Measurements from ENCODE around the gene SHLD1. TPM values are rescaled to one million over a fixed set of nuclear protein-coding genes. Genes with fewer than 3 reads are reported as not detected.

SHLD1 gene
- total and polyA plus RNA-seq, 2 experiments from 2014 or later, result 1.4 to 15.0 TPM

DNA sequence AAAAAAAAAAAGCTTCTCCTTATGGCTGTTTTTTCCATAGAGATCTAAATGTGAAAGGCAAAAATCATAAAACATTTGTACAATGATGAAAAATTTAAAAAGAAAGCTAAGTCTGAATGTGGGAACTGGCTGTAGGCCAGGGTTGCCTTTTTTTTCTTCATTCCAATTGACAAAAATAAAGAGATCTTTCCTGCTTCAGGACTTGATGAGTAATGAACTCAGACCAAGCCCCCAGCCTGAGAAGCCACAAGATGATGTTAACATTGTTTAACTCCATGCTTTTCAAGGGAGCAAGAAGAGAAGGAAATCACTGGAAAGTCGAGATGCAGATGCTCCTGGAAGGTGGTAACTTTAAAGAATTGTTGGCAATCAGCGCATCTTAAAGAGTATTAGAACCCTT is 158.8 kb downstream of the SHLD1 start:
- H3K27ac ChIP-seq (ENCODE audit: low read depth), result no peak overlapping the region
- no peak overlapping the region for H3K4me3 ChIP-seq
- peaks cover 8% of the 10 kb centered on the region; the same call in 1 of the 2 replicates for H3K27me3 ChIP-seq (ENCODE audit: insufficient read depth)
- ATAC-seq (no peak), DNase-seq (ENCODE audit: low spot score) (no peak)
- Mint-ChIP-seq H3K27me3 (ENCODE audit: insufficient read depth, low read depth, poor library complexity) (peaks cover 9% of the 10 kb centered on the region), H3K4me1 (peaks cover 14% of the 10 kb centered on the region), H3K9me3 (no peaks in the 10 kb centered on the region), H3K27ac (no peak overlapping the region), H3K36me3 (ENCODE audit: low read depth) (no peaks in the 10 kb centered on the region), H3K4me3 (no peak overlapping the region)
- H3K79me2 ChIP-seq (replicated peaks; ENCODE audit: insufficient read depth), result no peaks in the 10 kb centered on the region
- H3K4me1 ChIP-seq (ENCODE audit: insufficient read depth), result peaks cover 5% of the 10 kb centered on the region; the same call in 1 of the 2 replicates
- no peak overlapping the region for H3K4me2 ChIP-seq
- TF ChIP-seq ZNF331 (CRISPR knock-in tag; IDR thresholded peaks at IDR 0.05; ENCODE audit: low read depth) (no peak), JUNB (IDR thresholded peaks at IDR 0.05; ENCODE audit: unreplicated experiment) (no peak), STAT1 (IDR thresholded peaks at IDR 0.05; ENCODE audit: unreplicated experiment) (no peak), REST (IDR thresholded peaks at IDR 0.05; ENCODE audit: unreplicated experiment) (no peak), EZH2 (IDR thresholded peaks at IDR 0.05; ENCODE audit: low read depth, unreplicated experiment) (no peak), CREB1 (CRISPR knock-in tag; IDR thresholded peaks at IDR 0.05; ENCODE audit: low read depth) (no peak), CTCF (conservative IDR thresholded peaks at IDR 0.05; ENCODE audit: low read depth in 2 of 2) (no peak), NANOG (IDR thresholded peaks at IDR 0.05; ENCODE audit: borderline replicate concordance) (no peak), EZH2phosphoT487 (IDR thresholded peaks at IDR 0.05; ENCODE audit: unreplicated experiment) (no peak), POLR2AphosphoS5 (IDR thresholded peaks at IDR 0.05; ENCODE audit: low read depth) (no peak), ZNF114 (CRISPR knock-in tag; IDR thresholded peaks at IDR 0.05) (no peak)
- TF ChIP-seq, protein P1, sequence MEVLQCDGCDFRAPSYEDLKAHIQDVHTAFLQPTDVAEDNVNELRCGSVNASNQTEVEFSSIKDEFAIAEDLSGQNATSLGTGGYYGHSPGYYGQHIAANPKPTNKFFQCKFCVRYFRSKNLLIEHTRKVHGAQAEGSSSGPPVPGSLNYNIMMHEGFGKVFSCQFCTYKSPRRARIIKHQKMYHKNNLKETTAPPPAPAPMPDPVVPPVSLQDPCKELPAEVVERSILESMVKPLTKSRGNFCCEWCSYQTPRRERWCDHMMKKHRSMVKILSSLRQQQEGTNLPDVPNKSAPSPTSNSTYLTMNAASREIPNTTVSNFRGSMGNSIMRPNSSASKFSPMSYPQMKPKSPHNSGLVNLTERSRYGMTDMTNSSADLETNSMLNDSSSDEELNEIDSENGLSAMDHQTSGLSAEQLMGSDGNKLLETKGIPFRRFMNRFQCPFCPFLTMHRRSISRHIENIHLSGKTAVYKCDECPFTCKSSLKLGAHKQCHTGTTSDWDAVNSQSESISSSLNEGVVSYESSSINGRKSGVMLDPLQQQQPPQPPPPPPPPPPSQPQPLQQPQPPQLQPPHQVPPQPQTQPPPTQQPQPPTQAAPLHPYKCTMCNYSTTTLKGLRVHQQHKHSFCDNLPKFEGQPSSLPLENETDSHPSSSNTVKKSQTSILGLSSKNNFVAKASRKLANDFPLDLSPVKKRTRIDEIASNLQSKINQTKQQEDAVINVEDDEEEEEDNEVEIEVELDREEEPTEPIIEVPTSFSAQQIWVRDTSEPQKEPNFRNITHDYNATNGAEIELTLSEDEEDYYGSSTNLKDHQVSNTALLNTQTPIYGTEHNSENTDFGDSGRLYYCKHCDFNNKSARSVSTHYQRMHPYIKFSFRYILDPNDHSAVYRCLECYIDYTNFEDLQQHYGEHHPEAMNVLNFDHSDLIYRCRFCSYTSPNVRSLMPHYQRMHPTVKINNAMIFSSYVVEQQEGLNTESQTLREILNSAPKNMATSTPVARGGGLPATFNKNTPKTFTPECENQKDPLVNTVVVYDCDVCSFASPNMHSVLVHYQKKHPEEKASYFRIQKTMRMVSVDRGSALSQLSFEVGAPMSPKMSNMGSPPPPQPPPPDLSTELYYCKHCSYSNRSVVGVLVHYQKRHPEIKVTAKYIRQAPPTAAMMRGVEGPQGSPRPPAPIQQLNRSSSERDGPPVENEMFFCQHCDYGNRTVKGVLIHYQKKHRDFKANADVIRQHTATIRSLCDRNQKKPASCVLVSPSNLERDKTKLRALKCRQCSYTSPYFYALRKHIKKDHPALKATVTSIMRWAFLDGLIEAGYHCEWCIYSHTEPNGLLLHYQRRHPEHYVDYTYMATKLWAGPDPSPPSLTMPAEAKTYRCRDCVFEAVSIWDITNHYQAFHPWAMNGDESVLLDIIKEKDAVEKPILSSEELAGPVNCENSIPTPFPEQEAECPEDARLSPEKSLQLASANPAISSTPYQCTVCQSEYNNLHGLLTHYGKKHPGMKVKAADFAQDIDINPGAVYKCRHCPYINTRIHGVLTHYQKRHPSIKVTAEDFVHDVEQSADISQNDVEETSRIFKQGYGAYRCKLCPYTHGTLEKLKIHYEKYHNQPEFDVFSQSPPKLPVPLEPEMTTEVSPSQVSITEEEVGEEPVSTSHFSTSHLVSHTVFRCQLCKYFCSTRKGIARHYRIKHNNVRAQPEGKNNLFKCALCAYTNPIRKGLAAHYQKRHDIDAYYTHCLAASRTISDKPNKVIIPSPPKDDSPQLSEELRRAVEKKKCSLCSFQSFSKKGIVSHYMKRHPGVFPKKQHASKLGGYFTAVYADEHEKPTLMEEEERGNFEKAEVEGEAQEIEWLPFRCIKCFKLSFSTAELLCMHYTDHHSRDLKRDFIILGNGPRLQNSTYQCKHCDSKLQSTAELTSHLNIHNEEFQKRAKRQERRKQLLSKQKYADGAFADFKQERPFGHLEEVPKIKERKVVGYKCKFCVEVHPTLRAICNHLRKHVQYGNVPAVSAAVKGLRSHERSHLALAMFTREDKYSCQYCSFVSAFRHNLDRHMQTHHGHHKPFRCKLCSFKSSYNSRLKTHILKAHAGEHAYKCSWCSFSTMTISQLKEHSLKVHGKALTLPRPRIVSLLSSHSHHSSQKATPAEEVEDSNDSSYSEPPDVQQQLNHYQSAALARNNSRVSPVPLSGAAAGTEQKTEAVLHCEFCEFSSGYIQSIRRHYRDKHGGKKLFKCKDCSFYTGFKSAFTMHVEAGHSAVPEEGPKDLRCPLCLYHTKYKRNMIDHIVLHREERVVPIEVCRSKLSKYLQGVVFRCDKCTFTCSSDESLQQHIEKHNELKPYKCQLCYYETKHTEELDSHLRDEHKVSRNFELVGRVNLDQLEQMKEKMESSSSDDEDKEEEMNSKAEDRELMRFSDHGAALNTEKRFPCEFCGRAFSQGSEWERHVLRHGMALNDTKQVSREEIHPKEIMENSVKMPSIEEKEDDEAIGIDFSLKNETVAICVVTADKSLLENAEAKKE (CRISPR knock-in tag; IDR thresholded peaks at IDR 0.05), result no peak
- TF ChIP-seq, protein P2, sequence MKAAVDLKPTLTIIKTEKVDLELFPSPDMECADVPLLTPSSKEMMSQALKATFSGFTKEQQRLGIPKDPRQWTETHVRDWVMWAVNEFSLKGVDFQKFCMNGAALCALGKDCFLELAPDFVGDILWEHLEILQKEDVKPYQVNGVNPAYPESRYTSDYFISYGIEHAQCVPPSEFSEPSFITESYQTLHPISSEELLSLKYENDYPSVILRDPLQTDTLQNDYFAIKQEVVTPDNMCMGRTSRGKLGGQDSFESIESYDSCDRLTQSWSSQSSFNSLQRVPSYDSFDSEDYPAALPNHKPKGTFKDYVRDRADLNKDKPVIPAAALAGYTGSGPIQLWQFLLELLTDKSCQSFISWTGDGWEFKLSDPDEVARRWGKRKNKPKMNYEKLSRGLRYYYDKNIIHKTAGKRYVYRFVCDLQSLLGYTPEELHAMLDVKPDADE (IDR thresholded peaks at IDR 0.05), result no peak
- no peak overlapping the region for H2AFZ ChIP-seq
- H3K36me3 ChIP-seq (ENCODE audit: insufficient read depth), result no peaks in the 10 kb centered on the region
- H3K9me2 ChIP-seq (ENCODE audit: insufficient read depth), result no peaks in the 10 kb centered on the region
- H4K20me1 ChIP-seq (replicated peaks; ENCODE audit: insufficient read depth), result no peaks in the 10 kb centered on the region
- 0 out of 2 replicates have a peak, but pooled peaks cover 3% of the 10 kb centered on the region for H3F3A ChIP-seq (replicated peaks; ENCODE audit: low read depth)
